Measurements from ENCODE around the gene KIRREL3.

KIRREL3 gene

GRCh38 chr11:126884594-126884993, 116.0 kb downstream of the KIRREL3 start:
- Histone ChIP-seq H3K4me3 (ENCODE audit: low read length) (no peak overlapping the region), H3K36me3 (ENCODE audit: control insufficient read depth, low read depth, low read length) (no peaks in the 10 kb centered on the region), H3K9me3 (ENCODE audit: control insufficient read depth, low read depth, low read length) (no peaks in the 10 kb centered on the region), H3K27ac (ENCODE audit: low read length) (no peak overlapping the region), H3K9ac (ENCODE audit: low read length) (no peak overlapping the region), H3K4me1 (ENCODE audit: control insufficient read depth, low read depth, low read length) (peaks cover 4% of the 10 kb centered on the region), H3K27me3 (ENCODE audit: control insufficient read depth, insufficient read depth, low read length) (no peaks in the 10 kb centered on the region)

GRCh38 chr11:126884192-126884591, 116.4 kb downstream of the KIRREL3 start:
- H3K4me3 ChIP-seq (ENCODE audit: low read length) = no peak overlapping the region

GRCh38 chr11:126880872-126881271, 119.7 kb downstream of the KIRREL3 start:
- Histone ChIP-seq H3K4me3 (ENCODE audit: low read length) (no peak overlapping the region), H3K27me3 (ENCODE audit: control insufficient read depth, insufficient read depth, low read length) (no peaks in the 10 kb centered on the region), H3K36me3 (ENCODE audit: control insufficient read depth, low read depth, low read length) (no peaks in the 10 kb centered on the region)

More at GRCh38 chr11:126884192-126884591, 116.4 kb downstream of the KIRREL3 start:
- Histone ChIP-seq H3K27ac (ENCODE audit: low read length) (no peak overlapping the region), H3K9ac (ENCODE audit: low read length) (no peak overlapping the region), H3K27me3 (ENCODE audit: control insufficient read depth, insufficient read depth, low read length) (no peaks in the 10 kb centered on the region), H3K9me3 (ENCODE audit: control insufficient read depth, low read depth, low read length) (no peaks in the 10 kb centered on the region), H3K4me1 (ENCODE audit: control insufficient read depth, low read depth, low read length) (peaks cover 4% of the 10 kb centered on the region), H3K36me3 (ENCODE audit: control insufficient read depth, low read depth, low read length) (no peaks in the 10 kb centered on the region)

GRCh38 chr11:126879516-126879915, 121.1 kb downstream of the KIRREL3 start:
- no peaks in the 10 kb centered on the region for H3K36me3 ChIP-seq (ENCODE audit: control insufficient read depth, low read depth, low read length)
- H3K27me3 ChIP-seq (ENCODE audit: control insufficient read depth, insufficient read depth, low read length) = no peaks in the 10 kb centered on the region
- H3K9me3 ChIP-seq (ENCODE audit: control insufficient read depth, low read depth, low read length) = no peaks in the 10 kb centered on the region
- no peak overlapping the region for H3K27ac ChIP-seq (ENCODE audit: low read length)
- H3K9ac ChIP-seq (ENCODE audit: low read length) = no peak overlapping the region
- no peaks in the 10 kb centered on the region for H3K4me1 ChIP-seq (ENCODE audit: control insufficient read depth, low read depth, low read length)
- H3K4me3 ChIP-seq (ENCODE audit: low read length) = no peak overlapping the region

More at GRCh38 chr11:126880872-126881271, 119.7 kb downstream of the KIRREL3 start:
- Histone ChIP-seq H3K9me3 (ENCODE audit: control insufficient read depth, low read depth, low read length) (no peaks in the 10 kb centered on the region), H3K27ac (ENCODE audit: low read length) (no peak overlapping the region), H3K9ac (ENCODE audit: low read length) (no peak overlapping the region), H3K4me1 (ENCODE audit: control insufficient read depth, low read depth, low read length) (no peaks in the 10 kb centered on the region)

- Histone ChIP-seq H3K27me3 (ENCODE audit: control insufficient read depth, insufficient read depth, low read length) (no peaks in the 10 kb centered on the region), H3K4me3 (ENCODE audit: low read length) (no peak overlapping the region), H3K27ac (ENCODE audit: low read length) (no peak overlapping the region), H3K9me3 (ENCODE audit: control insufficient read depth, low read depth, low read length) (no peaks in the 10 kb centered on the region), H3K9ac (ENCODE audit: low read length) (no peak overlapping the region), H3K36me3 (ENCODE audit: control insufficient read depth, low read depth, low read length) (no peaks in the 10 kb centered on the region), H3K4me1 (ENCODE audit: control insufficient read depth, low read depth, low read length) (no peaks in the 10 kb centered on the region)
Observed at GRCh38 chr11:126878913-126879482, 121.6 kb downstream of the KIRREL3 start.

- no peaks in the 10 kb centered on the region for H3K4me1 ChIP-seq (ENCODE audit: control insufficient read depth, low read depth, low read length)
- H3K27me3 ChIP-seq (ENCODE audit: control insufficient read depth, insufficient read depth, low read length) = no peaks in the 10 kb centered on the region
- no peak overlapping the region for H3K27ac ChIP-seq (ENCODE audit: low read length)
- H3K9ac ChIP-seq (ENCODE audit: low read length) = no peak overlapping the region
- H3K4me3 ChIP-seq (ENCODE audit: low read length) = no peak overlapping the region
- H3K36me3 ChIP-seq (ENCODE audit: control insufficient read depth, low read depth, low read length) = no peaks in the 10 kb centered on the region
- H3K9me3 ChIP-seq (ENCODE audit: control insufficient read depth, low read depth, low read length) = no peaks in the 10 kb centered on the region
Observed at GRCh38 chr11:126874831-126875230, 125.7 kb downstream of the KIRREL3 start.

- H3K4me1 ChIP-seq (ENCODE audit: control insufficient read depth, low read depth, low read length) = no peaks in the 10 kb centered on the region
- no peak overlapping the region for H3K4me3 ChIP-seq (ENCODE audit: low read length)
- H3K9ac ChIP-seq (ENCODE audit: low read length) = no peak overlapping the region
- H3K27ac ChIP-seq (ENCODE audit: low read length) = no peak overlapping the region
- H3K9me3 ChIP-seq (ENCODE audit: control insufficient read depth, low read depth, low read length) = no peaks in the 10 kb centered on the region
- no peaks in the 10 kb centered on the region for H3K36me3 ChIP-seq (ENCODE audit: control insufficient read depth, low read depth, low read length)
- no peaks in the 10 kb centered on the region for H3K27me3 ChIP-seq (ENCODE audit: control insufficient read depth, insufficient read depth, low read length)
Observed at GRCh38 chr11:126874276-126874675, 126.3 kb downstream of the KIRREL3 start.

- H3K9ac ChIP-seq (ENCODE audit: low read length) = no peak overlapping the region
- no peaks in the 10 kb centered on the region for H3K27me3 ChIP-seq (ENCODE audit: control insufficient read depth, insufficient read depth, low read length)
- H3K4me1 ChIP-seq (ENCODE audit: control insufficient read depth, low read depth, low read length) = no peaks in the 10 kb centered on the region
- no peaks in the 10 kb centered on the region for H3K36me3 ChIP-seq (ENCODE audit: control insufficient read depth, low read depth, low read length)
- H3K9me3 ChIP-seq (ENCODE audit: control insufficient read depth, low read depth, low read length) = no peaks in the 10 kb centered on the region
- no peak overlapping the region for H3K4me3 ChIP-seq (ENCODE audit: low read length)
- no peak overlapping the region for H3K27ac ChIP-seq (ENCODE audit: low read length)
Observed at GRCh38 chr11:126871792-126872191, 128.8 kb downstream of the KIRREL3 start.

GRCh38 chr11:126870021-126870420, 130.5 kb downstream of the KIRREL3 start:
- H3K4me3 ChIP-seq (ENCODE audit: low read length) = no peak overlapping the region
- H3K9ac ChIP-seq (ENCODE audit: low read length) = no peak overlapping the region
- H3K36me3 ChIP-seq (ENCODE audit: control insufficient read depth, low read depth, low read length) = no peaks in the 10 kb centered on the region
- no peaks in the 10 kb centered on the region for H3K9me3 ChIP-seq (ENCODE audit: control insufficient read depth, low read depth, low read length)
- H3K4me1 ChIP-seq (ENCODE audit: control insufficient read depth, low read depth, low read length) = no peaks in the 10 kb centered on the region
- no peaks in the 10 kb centered on the region for H3K27me3 ChIP-seq (ENCODE audit: control insufficient read depth, insufficient read depth, low read length)
- no peak overlapping the region for H3K27ac ChIP-seq (ENCODE audit: low read length)

- Histone ChIP-seq H3K9ac (ENCODE audit: low read length) (no peak overlapping the region), H3K4me1 (ENCODE audit: control insufficient read depth, low read depth, low read length) (no peaks in the 10 kb centered on the region), H3K9me3 (ENCODE audit: control insufficient read depth, low read depth, low read length) (no peaks in the 10 kb centered on the region), H3K4me3 (ENCODE audit: low read length) (no peak overlapping the region), H3K36me3 (ENCODE audit: control insufficient read depth, low read depth, low read length) (no peaks in the 10 kb centered on the region), H3K27ac (ENCODE audit: low read length) (no peak overlapping the region), H3K27me3 (ENCODE audit: control insufficient read depth, insufficient read depth, low read length) (no peaks in the 10 kb centered on the region)
Observed at GRCh38 chr11:126868741-126869140, 131.8 kb downstream of the KIRREL3 start.

- no peak overlapping the region for H3K4me3 ChIP-seq (ENCODE audit: low read length)
- H3K9me3 ChIP-seq (ENCODE audit: control insufficient read depth, low read depth, low read length) = no peaks in the 10 kb centered on the region
Observed at GRCh38 chr11:126864934-126865333, 135.6 kb downstream of the KIRREL3 start.

GRCh38 chr11:126863294-126863997, 137.1 kb downstream of the KIRREL3 start:
- Histone ChIP-seq H3K27ac (ENCODE audit: low read length) (no peak overlapping the region), H3K27me3 (ENCODE audit: control insufficient read depth, insufficient read depth, low read length) (no peaks in the 10 kb centered on the region), H3K9me3 (ENCODE audit: control insufficient read depth, low read depth, low read length) (no peaks in the 10 kb centered on the region), H3K4me1 (ENCODE audit: control insufficient read depth, low read depth, low read length) (no peaks in the 10 kb centered on the region), H3K36me3 (ENCODE audit: control insufficient read depth, low read depth, low read length) (no peaks in the 10 kb centered on the region), H3K9ac (ENCODE audit: low read length) (no peak overlapping the region), H3K4me3 (ENCODE audit: low read length) (no peak overlapping the region)

More at GRCh38 chr11:126864934-126865333, 135.6 kb downstream of the KIRREL3 start:
- Histone ChIP-seq H3K4me1 (ENCODE audit: control insufficient read depth, low read depth, low read length) (no peaks in the 10 kb centered on the region), H3K9ac (ENCODE audit: low read length) (no peak overlapping the region), H3K27ac (ENCODE audit: low read length) (no peak overlapping the region), H3K36me3 (ENCODE audit: control insufficient read depth, low read depth, low read length) (no peaks in the 10 kb centered on the region), H3K27me3 (ENCODE audit: control insufficient read depth, insufficient read depth, low read length) (no peaks in the 10 kb centered on the region)
